Measurements from ENCODE around the gene TRPM1.

DNA sequence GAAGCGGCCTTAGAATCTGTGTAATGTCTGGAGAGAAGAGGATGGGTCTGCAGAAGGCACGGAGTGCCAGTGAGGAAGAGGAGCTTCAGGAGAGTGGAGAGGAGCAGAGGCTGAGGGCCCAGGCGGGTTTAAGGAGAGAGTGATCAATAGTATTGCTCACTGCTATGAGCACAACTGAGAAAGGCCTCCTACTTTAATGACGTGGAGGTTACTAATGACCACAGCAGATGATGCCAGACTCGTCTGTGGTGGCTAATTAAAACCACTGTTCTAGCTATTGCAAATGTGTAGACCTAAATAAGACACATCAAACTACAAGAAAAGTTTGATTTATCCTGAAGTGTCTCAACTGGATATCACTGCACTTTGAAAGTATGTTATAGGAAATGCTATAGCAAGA lies 143.3 kb downstream of the TRPM1 start:
- TF ChIP-seq SUZ12 (IDR thresholded peaks at IDR 0.05; ENCODE audit: extremely low read depth, insufficient read depth, insufficient read length) (no peak), ZNF274 (IDR thresholded peaks at IDR 0.05; ENCODE audit: low read depth, low read length) (no peak), YY1 (IDR thresholded peaks at IDR 0.05; ENCODE audit: insufficient read depth, insufficient read length) (no peak)
